HG02763 (cell line): ENCODE data around the gene SYNM.
"Not testable (repeated sequence)": the region's sequence is repeated elsewhere in the genome, so short reads cannot be mapped to it uniquely, and the experiment has no call there.

Experiments
- ATAC-seq: cut with Tn5 transposase; IDR thresholded peaks from one replicate; pipeline ENCODE4 v1.9.1; 2021; ENCODE audit warnings: mild to moderate bottlenecking, moderate library complexity; ENCODE audit not compliant: unreplicated experiment

SYNM gene, protein sequence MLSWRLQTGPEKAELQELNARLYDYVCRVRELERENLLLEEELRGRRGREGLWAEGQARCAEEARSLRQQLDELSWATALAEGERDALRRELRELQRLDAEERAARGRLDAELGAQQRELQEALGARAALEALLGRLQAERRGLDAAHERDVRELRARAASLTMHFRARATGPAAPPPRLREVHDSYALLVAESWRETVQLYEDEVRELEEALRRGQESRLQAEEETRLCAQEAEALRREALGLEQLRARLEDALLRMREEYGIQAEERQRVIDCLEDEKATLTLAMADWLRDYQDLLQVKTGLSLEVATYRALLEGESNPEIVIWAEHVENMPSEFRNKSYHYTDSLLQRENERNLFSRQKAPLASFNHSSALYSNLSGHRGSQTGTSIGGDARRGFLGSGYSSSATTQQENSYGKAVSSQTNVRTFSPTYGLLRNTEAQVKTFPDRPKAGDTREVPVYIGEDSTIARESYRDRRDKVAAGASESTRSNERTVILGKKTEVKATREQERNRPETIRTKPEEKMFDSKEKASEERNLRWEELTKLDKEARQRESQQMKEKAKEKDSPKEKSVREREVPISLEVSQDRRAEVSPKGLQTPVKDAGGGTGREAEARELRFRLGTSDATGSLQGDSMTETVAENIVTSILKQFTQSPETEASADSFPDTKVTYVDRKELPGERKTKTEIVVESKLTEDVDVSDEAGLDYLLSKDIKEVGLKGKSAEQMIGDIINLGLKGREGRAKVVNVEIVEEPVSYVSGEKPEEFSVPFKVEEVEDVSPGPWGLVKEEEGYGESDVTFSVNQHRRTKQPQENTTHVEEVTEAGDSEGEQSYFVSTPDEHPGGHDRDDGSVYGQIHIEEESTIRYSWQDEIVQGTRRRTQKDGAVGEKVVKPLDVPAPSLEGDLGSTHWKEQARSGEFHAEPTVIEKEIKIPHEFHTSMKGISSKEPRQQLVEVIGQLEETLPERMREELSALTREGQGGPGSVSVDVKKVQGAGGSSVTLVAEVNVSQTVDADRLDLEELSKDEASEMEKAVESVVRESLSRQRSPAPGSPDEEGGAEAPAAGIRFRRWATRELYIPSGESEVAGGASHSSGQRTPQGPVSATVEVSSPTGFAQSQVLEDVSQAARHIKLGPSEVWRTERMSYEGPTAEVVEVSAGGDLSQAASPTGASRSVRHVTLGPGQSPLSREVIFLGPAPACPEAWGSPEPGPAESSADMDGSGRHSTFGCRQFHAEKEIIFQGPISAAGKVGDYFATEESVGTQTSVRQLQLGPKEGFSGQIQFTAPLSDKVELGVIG (N-terminal part only)

DNA sequence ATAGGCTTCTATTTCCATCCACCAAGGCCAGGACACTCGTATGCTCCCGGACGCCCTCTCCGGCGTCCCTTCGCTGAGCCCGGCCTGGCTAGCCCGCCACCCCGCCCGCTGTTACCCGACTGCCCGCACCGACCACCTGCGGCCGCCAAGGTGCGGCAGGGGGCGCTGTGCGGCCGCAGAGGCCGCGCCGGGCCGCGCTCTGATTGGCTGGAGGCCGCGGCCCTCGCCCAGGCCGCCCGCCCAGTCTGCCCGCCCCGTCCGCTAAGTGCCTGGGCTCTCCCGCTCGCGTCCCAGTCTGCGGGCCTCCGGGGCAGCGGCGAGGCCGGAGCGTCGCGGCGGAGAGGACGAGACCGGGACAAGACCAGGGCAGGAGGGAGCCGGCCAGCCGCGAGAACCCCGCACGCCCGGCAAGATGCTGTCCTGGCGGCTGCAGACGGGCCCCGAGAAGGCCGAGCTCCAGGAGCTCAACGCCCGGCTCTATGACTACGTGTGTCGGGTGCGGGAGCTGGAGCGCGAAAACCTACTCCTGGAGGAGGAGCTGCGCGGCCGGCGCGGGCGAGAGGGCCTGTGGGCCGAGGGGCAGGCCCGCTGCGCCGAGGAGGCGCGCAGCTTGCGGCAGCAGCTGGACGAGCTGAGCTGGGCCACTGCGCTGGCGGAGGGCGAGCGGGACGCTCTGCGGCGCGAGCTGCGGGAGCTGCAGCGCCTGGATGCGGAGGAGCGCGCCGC is at the start of gene SYNM:
TSS of gene SYNM (plus strand) at position 293 of the 726 bp plus-strand sequence. CDS start at position 413, 120 bp downstream.
- peak; percentile 72 for ATAC-seq

DNA sequence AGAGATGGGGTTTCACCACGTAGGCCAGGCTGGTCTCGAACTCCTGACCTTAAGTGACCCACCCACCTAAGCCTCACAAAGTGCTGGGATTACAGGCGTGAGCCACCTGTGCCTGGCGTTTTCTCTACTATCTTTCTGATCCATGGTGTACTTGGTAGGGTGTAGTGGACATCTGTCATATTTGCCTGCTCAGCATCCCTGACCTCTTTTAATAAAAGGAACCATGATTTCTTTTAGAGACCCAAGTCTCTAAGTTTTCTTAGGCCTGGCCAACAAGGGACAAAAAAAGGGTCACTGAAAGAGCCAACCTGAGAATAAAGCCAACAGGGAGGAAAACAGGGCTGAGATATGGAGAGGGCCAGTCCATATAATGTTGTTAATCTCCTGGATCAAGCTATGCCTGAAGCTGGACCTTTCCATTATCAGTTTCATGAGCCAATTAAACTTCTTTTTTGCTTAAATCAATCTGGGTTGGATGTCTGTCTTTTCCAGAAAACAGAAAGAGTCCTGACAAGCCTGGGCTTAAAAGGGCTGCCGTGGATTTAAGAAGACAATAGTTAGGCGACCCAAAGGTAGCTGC is 49.2 kb upstream of the SYNM start:
- no peak for ATAC-seq

DNA sequence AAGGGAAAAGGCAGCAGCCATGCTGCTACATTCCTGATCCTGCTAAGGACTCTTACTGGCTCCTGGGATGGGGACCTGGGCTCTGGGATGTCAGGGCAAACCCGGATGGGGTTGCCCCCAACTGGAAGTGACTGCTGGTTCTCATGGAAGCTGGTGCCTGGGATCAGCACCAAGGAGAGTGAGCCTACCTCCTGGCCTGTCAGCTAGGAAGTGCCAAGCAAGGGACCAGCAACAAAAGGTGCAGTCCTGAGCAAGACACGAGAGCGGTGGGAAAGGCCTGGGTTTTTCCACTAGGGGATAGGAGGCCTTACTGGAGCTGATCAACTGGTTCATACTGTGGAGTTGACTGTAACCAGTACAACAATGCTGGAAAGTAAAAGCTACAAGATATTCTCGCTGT is 47.9 kb upstream of the SYNM start:
- no peak for ATAC-seq

DNA sequence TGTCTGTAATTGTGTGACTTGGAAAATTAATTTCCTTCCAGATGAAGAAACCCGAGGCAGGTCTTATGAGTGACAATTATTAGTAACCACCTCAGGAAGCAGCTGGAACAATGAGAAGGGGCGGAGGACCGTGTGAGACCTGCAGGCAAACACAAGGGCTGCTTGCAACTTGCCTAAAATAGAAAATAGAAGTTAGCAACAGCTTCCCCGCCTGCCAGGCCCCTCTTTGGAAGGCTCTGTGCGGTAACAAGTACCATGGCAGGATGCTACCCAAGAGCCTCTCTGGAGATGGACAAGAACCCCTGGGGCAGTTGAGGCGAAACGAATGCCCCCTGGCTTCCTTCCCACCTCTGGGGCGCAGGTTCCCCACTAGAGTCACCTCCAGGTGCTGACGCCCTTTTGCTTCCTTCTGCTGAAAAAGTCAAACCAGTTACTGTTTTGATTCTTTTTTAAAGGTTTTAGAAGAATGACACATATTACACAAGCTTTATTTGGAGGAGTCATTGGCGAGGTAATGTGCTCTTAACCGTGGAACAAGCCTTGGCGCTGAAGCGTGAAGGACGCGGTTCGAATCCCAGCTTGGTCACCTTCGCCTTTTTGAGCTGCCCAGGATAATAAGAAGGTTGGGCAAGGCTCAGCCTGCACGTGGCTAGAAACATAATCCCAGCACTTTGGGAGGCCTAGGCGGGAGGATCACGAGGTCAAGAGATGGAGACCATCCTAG is 47.0 kb upstream of the SYNM start:
- ATAC-seq: no peak

DNA sequence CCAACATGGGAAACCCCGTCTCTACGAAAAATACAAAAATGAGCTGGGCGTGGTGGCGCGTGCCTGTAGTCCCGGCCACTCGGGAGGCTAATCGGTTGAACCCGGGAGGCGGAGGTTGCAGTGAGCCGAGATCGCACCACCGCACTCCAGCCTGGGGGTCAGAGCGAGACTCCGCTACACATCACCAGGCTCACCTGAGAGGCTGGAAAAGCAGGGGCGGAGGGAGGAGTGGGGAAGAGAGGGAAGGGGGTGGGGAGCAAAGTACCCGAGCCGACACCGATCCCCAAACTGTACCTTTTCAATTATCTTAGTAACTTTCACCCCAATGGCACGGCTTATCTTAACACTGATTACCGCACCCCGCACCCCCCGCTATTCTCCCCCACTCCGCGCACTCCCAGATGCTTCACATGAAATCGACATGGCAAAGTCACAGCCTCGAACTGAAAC is 46.4 kb upstream of the SYNM start:
- no peak for ATAC-seq

DNA sequence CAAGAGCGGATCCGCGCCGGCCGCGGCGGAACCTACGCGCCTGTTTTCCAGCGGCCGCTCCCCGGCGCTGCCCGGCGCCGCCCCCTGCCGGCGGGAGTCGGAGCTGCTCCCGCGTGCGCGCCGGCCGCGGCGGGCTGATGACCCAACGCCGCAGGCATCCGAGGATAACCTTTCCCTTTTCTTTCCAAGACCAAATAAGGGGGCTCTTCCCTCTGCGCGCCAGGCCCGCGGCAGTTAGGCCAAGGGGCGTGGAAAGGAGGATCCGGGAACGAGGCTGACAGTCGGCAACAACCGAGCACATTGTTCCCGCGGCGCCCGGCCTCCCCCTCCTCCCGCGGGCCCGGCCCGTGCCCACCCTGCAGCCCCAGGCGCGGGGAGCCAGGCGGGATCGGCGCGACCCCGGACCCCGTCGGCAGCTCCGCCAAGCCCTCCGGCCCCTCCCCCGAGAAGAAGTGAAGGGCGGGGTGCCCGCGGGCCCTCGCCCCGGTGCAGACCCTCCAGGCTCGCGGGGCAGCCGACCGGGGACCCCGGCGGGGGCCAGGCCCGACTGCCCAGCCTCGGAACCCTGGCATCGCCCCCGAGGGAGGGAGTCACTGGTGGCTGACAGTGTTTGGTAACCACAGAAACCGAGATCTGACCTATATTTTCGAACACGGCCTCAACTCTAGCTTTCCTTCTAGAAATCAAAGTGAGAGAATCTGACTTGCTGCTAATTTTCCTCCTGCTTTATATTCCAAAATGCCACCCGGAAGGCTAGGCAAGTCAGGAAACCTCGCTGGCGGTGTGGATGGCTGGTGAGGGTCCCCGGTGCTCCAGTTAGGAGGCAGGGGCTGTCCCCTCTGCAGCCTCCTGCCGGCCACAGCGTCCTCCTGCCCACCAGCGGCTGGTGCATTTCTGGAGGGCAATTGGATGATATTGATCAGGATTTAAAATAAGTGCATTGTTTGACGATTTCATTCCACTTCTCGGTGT is 45.6 kb upstream of the SYNM start:
- ATAC-seq: peak; percentile 82

DNA sequence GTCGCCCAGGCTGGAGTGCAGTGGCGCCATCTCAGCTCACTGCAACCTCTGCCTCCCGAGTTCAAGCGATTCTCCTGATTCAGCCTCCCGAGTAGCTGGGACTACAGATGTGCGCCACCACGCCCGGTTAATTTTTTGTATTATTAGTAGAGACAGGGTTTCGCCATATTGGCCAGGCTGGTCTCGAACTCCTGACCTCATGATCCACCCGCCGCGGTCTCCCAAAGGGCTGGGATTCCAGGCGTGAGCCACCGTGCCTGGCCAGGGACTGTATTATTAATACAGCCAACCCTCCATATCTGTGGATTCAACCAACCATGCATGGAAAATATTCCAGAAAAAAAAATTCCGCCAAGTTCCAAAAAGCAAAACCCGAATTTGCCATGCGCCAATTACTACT is 44.7 kb upstream of the SYNM start:
- not testable (repeated sequence) for ATAC-seq

DNA sequence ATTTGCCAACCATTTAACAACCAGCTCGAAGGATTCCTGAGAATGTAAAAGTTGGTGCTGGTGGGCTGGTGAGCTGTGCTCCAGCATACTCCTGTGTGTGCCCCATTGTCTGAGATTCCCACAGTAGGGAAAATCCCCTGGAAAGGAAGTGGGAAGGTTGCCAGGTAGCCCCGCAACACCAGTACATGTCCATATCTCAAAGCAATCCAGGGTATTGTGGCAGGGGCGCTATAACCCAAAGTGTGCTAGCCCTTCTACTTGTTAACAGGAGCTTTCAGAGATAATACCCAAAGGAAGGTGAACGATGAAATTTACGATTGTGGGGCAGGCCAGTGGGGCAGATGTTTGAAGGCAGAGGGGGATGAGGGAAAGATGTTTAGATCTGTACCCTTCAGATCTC is 42.7 kb upstream of the SYNM start:
- no peak for ATAC-seq

DNA sequence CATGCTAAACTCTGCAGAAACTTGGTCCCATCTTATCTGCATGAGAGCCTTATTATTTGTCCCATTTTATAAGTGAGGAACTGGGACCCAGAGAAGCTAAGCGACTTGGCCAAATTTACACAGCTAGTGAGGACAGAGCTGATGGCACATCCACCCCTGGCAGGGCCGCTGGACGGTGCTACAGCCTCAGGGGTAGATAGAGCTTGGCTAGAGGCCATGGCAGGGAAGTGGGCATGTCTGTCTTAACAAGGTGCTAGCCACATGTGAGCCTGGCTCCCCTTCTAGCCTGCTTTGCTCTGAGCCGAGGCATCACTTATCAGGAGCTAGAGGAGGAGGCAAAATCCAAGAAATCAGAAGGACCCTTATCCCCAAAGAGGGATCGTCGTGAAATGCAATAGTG is 36.7 kb upstream of the SYNM start:
- ATAC-seq: no peak

DNA sequence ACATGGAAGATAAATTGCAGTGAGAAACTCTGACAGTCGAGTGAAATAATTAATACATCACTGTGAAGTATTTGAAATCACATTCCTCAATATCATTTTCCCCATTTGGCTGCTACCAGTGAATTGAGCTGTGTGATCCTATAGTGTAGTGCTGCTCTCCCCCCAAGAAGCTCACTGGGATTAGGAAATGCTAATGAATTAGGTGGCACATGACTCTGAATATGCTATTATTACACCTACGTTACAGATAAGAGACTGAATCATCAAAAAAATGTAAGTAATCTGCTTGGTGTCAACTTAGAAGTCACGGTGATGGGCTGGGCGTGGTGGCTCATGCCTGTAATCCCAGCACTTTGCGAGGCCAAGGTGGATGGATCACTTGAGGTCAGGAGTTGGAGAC is 34.7 kb upstream of the SYNM start:
- no peak for ATAC-seq

DNA sequence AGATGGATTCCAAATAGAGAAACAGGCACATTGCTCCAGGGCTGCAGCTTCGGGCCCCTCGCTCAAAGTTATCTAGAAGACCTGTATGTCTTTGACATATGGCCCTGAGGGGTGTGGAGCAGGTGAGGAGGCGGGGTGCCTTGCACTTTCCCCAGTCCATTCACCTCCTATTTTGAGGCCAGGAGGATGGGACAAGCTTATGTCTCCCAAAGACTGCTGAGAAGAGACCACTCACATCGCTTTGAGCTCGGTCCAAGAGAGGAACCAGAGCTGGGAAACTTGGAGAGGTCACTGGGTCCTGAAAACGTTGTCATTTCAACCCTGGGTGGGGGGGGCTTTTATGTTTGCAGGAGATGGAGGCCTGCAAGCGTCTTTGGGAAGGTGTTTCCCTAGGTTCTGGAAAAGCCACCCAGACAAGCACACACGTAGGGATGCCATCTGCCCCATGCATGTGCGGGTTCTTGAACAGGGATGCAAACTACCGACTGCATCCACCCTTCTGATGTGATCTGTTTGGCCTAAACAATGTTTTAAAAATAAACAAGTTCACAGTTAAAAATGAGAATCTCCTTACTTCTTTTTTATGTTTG is 33.7 kb upstream of the SYNM start:
- no peak for ATAC-seq

DNA sequence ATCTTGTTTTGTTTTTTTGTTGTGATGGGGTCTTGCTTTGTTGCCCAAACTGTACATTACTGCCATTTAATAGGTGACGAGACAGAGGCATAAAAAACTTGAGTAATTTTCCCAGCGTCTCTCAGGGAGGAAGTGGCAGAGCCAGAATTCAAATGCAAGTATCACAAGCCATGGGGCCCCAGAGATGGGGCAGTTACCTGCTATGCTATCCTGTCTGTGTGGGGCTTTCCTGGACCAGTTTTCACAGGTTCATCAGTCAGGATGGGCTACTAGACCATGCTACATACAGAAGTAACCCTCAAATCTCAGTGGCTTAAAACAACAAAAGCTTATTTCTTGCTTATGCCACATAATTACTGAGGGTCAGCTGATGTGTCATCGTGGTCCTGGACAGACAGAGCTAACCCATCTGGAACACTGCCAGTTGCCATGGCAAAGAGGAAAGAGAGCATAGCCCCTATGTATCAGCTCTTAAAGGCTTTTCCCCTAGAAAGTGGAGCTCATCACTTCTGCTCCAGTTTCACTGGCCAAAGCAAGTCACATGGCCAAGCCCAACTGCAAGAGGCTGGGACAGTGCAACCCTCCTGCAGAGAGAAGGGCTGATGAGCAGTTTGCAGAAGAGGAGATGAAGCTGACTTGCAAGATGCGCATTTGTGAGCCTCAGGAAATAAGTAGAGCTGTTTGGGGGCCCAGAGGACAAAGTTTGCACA is 31.7 kb upstream of the SYNM start:
- no peak for ATAC-seq

DNA sequence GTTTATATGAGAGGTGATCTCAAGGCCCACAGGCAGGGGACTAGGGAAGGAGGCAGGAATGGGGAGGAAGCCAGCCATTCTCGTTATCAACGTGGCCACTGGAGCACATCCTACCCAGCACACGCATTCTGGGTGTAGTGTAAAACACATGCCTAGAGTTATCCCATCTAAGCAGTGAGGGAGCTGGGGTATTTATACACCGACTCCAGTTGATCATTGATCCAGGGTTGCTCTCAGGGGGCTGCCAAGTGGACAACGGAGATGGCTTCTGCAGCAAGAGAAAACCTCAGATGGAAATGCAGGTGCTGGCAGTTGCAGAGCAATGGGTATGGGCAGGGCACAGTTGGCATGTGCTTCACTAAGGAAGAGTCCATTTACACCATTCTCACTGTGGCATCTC is 30.4 kb upstream of the SYNM start:
- no peak for ATAC-seq

DNA sequence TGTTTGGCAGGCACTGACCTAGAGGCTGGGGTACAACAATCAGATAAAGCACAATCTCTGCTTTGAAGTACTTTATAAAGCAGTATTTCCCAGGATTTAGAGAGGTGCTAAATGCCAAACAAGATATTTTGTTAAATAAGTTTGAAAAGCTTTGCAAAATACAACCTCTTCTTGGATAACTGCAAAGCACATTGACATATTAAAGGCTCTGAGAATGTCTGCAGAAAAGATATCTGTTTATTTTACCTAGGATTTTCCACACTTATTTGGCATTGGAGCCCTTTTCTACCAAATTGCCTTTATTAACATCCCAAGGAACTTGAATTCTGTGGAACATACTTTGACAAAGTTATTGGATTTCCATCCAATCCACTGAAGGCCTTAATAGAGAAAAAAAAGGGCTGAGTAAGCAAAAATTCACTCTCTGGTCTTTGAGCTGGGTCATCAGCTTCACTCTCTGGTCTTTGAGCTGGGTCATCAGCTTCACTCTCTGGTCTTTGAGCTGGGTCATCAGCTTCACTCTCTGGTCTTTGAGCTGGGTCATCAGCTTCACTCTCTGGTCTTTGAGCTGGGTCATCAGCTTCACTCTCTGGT is 29.7 kb upstream of the SYNM start:
- not testable (repeated sequence) for ATAC-seq

DNA sequence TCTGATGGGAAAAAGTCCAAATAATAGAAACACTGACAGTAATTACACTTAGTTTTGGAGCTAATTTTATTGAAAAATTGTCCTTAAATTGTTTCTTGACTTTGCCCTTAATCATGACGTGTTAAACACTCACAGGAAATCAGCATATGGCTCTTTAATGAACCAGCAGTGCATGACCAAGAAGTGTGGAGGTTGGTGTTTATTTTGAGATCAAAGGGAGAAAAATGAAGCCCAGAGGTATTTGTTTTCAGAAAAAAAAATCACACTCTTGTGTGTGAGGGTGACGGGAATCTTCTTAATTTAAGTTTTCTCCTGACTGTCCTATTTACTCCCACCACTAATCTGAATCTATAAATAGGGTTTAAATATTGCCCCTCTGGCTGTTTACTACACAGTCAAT is 28.8 kb upstream of the SYNM start:
- ATAC-seq: no peak

DNA sequence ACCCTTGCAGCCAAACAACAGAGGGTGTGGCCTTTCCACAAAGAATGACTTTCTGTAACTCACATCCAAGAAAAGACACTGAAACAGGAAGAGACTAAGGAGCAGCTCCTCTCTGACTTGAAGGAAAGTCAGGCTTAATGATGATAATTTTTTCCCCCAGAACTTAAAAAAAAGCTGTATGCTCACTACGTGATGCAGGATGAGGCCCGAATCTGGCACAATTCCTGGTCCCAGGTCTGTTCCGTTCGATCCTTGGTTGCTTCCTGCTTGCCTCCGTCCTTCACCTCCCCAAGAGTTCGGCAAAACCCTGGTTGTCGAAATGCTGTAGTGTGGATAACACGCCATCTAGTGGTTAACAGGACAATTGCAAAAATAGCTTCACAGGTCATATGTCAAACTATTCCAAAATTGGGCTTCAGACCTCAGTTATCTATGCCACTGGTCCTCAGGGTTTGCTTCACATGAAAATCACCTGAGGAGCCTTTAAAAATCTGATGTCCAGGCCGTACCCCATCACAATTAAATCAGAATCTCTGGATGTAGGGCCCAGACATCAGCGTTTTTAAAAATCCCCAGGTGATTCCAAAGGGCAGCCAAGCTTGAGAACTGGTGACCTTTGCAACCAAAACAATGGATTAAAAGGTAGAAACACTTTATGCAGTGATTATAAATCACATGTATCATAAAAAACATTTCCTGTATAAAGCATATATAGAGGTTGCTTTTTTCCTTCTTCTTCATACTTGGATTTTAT is 28.1 kb upstream of the SYNM start:
- peak; percentile 69 for ATAC-seq
